Mesendoderm (in vitro differentiated cells): ENCODE results near the gene AAMP.
"Not testable (repeated sequence)": the region's sequence is repeated elsewhere in the genome, so short reads cannot be mapped to it uniquely, and the experiment has no call there.

ENCODE experiments used
- DNase-seq: peaks from one replicate; pipeline ENCODE4 v3.0.0; 2013
- H2AK5ac ChIP-seq: 2 replicates; pipeline ENCODE4 v1.6.1; 2013; ENCODE audit warnings: low read length, inconsistent platforms
- H2BK120ac ChIP-seq: 2 replicates; pipeline ENCODE4 v1.6.1; 2013; ENCODE audit warnings: low read depth, mild to moderate bottlenecking, low read length, moderate library complexity, mixed read lengths
- H2BK15ac ChIP-seq: replicated peaks from 2 replicates; pipeline ENCODE4 v1.6.1; 2013; ENCODE audit warnings: low read depth, mild to moderate bottlenecking, moderate library complexity
- H2BK5ac ChIP-seq: 2 replicates; pipeline ENCODE4 v1.6.1; 2013; ENCODE audit warnings: low read length, inconsistent platforms
- H3K18ac ChIP-seq: 2 replicates; pipeline ENCODE4 v1.6.1; 2013; ENCODE audit warnings: mild to moderate bottlenecking, low read length, mixed read lengths
- H3K23ac ChIP-seq: one replicate; pipeline ENCODE4 v1.6.1; 2013; ENCODE audit warnings: low read length
- H3K27ac ChIP-seq: 2 replicates; pipeline ENCODE4 v1.5.1; 2013; ENCODE audit warnings: low read depth, mild to moderate bottlenecking, inconsistent platforms, low read length, moderate library complexity
- H3K27me3 ChIP-seq: 2 replicates; pipeline ENCODE4 v1.6.1; 2013; ENCODE audit warnings: low read length, control low read depth, mild to moderate bottlenecking, inconsistent platforms; ENCODE audit not compliant: insufficient read depth, poor library complexity
- H3K36me3 ChIP-seq: 2 replicates; pipeline ENCODE4 v1.6.1; 2013; ENCODE audit warnings: low read length, inconsistent platforms; ENCODE audit not compliant: control insufficient read depth, insufficient read depth
- H3K4ac ChIP-seq: one replicate; pipeline ENCODE4 v1.6.1; 2013; ENCODE audit warnings: low read depth, mild to moderate bottlenecking, low read length, moderate library complexity
- H3K4me1 ChIP-seq: 2 replicates; pipeline ENCODE4 v1.6.1; 2013; ENCODE audit warnings: low read depth, low read length, inconsistent platforms; ENCODE audit not compliant: control insufficient read depth
- H3K4me2 ChIP-seq: 2 replicates; pipeline ENCODE4 v1.6.1; 2013; ENCODE audit warnings: low read length
- H3K4me3 ChIP-seq: 2 replicates; pipeline ENCODE4 v1.5.1; 2013; ENCODE audit warnings: mild to moderate bottlenecking, low read length
- H3K56ac ChIP-seq: one replicate; pipeline ENCODE4 v1.6.1; 2013; ENCODE audit warnings: low read length
- H3K79me1 ChIP-seq: 2 replicates; pipeline ENCODE4 v1.6.1; 2013; ENCODE audit warnings: low read length, inconsistent platforms
- H3K79me2 ChIP-seq: 2 replicates; pipeline ENCODE4 v1.6.1; 2013; ENCODE audit warnings: mild to moderate bottlenecking, low read length; ENCODE audit not compliant: control insufficient read depth, insufficient read depth
- H3K9ac ChIP-seq: 2 replicates; pipeline ENCODE4 v1.6.1; 2013; ENCODE audit warnings: low read length, inconsistent platforms
- H4K5ac ChIP-seq: one replicate; pipeline ENCODE4 v1.6.1; 2013; ENCODE audit warnings: low read length
- H4K8ac ChIP-seq: one replicate; pipeline ENCODE4 v1.6.1; 2013; ENCODE audit warnings: low read depth, mild to moderate bottlenecking, control low read depth, low read length, moderate library complexity
- WGBS: extraction: QIAGEN DNeasy Blood & Tissue Kit; methylation state at CpG from one replicate; pipeline ENCODE4 v1.1.7; 2013; ENCODE audit warnings: low lambda C conversion rate, missing lambda C conversion rate; ENCODE audit not compliant: insufficient coverage; ENCODE audit errors: extremely low coverage; 5-methylcytosine and 5-hydroxymethylcytosine counted together

Gene AAMP

GRCh38 chr2:218275371-218276072 lies 5.6 kb upstream of the AAMP start:
- Histone ChIP-seq H4K5ac (no peak overlapping the region), H3K23ac (no peak overlapping the region), H3K4me2 (no peak overlapping the region), H3K36me3 (peaks cover 12% of the 10 kb centered on the region), H4K8ac (no peak overlapping the region), H3K9ac (no peak overlapping the region), H2BK120ac (no peak overlapping the region), H3K4me3 (no peak overlapping the region), H3K18ac (no peak overlapping the region), H3K27ac (no peak overlapping the region), H2AK5ac (no peak overlapping the region), H3K4me1 (no peaks in the 10 kb centered on the region), H2BK15ac (no peak overlapping the region), H3K27me3 (no peaks in the 10 kb centered on the region), H3K4ac (no peak overlapping the region), H2BK5ac (no peak overlapping the region), H3K79me1 (no peaks in the 10 kb centered on the region), H3K56ac (no peak overlapping the region), H3K79me2 (no peaks in the 10 kb centered on the region)
- WGBS: no CpG with 5 or more reads among the region's 9 CpGs
- no peak for DNase-seq

DNA sequence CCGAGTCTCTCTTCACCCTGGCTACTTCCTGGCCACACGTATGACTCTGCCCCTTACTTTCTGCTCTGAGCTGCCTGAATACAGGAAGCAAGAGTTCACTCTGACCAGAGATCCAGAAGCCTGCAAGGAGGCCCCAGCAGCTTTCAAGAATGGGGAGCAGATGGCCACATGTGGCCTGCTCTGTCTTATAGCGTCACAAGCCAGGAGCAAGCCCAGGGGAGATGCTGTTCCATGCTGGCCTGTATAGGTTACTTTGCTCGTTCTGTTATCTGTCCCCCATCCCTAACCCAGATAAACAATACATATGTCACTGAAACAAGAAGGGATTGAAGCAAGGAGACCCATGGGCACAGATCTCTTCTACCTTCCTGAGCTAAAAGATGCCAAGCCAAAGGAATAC lies 4.6 kb upstream of the AAMP start:
- Histone ChIP-seq H3K4me1 (no peaks in the 10 kb centered on the region), H3K36me3 (peaks cover 12% of the 10 kb centered on the region), H2AK5ac (no peak overlapping the region), H3K79me2 (peaks cover 2% of the 10 kb centered on the region), H3K27ac (no peak overlapping the region), H3K9ac (no peak overlapping the region), H3K23ac (no peak overlapping the region), H2BK15ac (no peak overlapping the region), H3K79me1 (peaks cover 2% of the 10 kb centered on the region), H2BK120ac (no peak overlapping the region), H3K4me2 (no peak overlapping the region), H2BK5ac (no peak overlapping the region), H3K18ac (no peak overlapping the region), H3K4ac (no peak overlapping the region), H4K8ac (no peak overlapping the region), H3K4me3 (no peak overlapping the region), H3K56ac (no peak overlapping the region), H4K5ac (no peak overlapping the region), H3K27me3 (no peaks in the 10 kb centered on the region)
- DNase-seq: no peak
- no CpG with 5 or more reads among the region's 4 CpGs for WGBS

- H3K79me1 ChIP-seq: peaks cover 7% of the 10 kb centered on the region
- H2BK5ac ChIP-seq: no peak overlapping the region
- DNase-seq: no peak
- H3K27me3 ChIP-seq: no peaks in the 10 kb centered on the region
- H4K5ac ChIP-seq: no peak overlapping the region
- H3K56ac ChIP-seq: no peak overlapping the region
- H3K27ac ChIP-seq: no peak overlapping the region
- H3K4me2 ChIP-seq: no peak overlapping the region
- H4K8ac ChIP-seq: no peak overlapping the region
- no peak overlapping the region for H2BK120ac ChIP-seq
- H3K4me3 ChIP-seq: no peak overlapping the region
- no peak overlapping the region for H2BK15ac ChIP-seq
- H3K4me1 ChIP-seq: no peaks in the 10 kb centered on the region
- peaks cover 12% of the 10 kb centered on the region for H3K36me3 ChIP-seq
- H3K4ac ChIP-seq: no peak overlapping the region
- H3K79me2 ChIP-seq: peaks cover 9% of the 10 kb centered on the region
- H2AK5ac ChIP-seq: no peak overlapping the region
- no peak overlapping the region for H3K18ac ChIP-seq
- WGBS: no CpG with 5 or more reads among the region's 2 CpGs
- H3K23ac ChIP-seq: no peak overlapping the region
- no peak overlapping the region for H3K9ac ChIP-seq
Measured at GRCh38 chr2:218273908-218274249, 3.9 kb upstream of the AAMP start.

DNA sequence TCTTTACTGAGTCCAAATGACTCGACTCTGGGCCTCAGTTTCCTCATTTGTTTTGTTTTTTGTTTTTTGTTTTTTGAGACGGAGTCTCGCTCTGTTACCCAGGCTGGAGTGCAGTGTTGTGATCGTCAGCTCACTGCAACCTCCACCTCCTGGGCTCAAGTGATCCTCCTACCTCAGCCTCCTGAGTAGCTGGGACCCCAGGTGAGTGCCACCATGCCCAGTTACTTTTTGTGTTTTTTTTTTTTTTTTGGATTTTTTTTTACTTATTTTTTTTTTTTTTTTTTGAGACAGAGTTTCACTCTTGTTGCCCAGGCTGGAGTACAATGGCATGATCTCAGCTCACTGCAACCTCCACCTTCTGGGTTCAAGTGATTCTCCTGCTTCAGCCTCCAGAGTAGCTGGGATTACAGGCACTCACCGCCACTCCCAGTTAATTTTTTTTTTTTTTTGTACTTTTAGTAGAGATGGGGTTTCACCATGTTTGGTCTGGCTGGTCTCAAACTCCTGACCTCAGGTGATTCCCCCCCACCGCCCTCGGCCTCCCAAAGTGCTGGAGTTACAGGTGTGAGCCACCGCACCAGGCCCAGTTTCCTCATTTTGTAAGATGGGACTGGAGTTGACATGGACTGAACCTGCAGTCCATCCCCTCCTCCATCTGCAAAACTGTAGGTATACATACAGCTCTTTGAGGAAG lies 3.4 kb upstream of the AAMP start:
- not testable (repeated sequence) for H2BK120ac ChIP-seq, H4K8ac ChIP-seq, H3K23ac ChIP-seq, H3K4me3 ChIP-seq, H3K27me3 ChIP-seq, H2BK5ac ChIP-seq, DNase-seq, H3K79me1 ChIP-seq, H2AK5ac ChIP-seq, H3K4me1 ChIP-seq, H3K56ac ChIP-seq, H3K18ac ChIP-seq, H3K4ac ChIP-seq, H3K4me2 ChIP-seq, H2BK15ac ChIP-seq, H3K79me2 ChIP-seq, H3K9ac ChIP-seq, H4K5ac ChIP-seq, H3K27ac ChIP-seq
- no CpG with 5 or more reads among the region's 8 CpGs for WGBS
- H3K36me3 ChIP-seq: peaks cover 12% of the 10 kb centered on the region

DNA sequence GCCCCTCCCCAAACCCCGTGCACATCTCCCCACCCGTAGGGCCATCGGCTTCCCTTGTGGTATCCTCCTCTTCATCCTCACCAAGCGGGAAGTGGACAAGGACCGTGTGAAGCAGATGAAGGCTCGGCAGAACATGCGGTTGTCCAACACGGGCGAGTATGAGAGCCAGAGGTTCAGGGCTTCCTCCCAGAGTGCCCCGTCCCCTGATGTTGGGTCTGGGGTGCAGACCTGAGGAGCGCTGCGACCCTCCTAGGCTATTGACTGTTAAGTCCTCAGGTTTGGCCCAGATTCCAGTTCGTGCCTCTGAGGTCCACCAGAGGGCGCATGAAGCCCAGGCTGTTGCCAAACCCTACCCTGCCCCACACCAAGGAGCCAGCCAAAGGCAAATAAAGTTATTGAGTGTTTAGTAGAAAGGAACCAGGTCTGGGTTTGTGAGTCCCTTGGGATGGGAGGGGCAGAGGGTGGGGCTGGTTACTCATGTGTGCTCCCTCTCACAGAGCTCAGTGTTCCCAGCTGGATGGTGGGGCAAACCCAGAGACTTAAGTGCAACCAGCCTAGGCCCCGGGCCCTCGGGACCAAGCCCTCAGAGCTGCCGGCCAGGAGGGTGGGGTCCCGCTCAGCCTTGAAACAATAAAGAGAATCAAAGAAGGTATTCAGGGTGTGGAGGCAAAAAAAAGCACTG lies 2.7 kb upstream of the AAMP start:
- H2BK15ac ChIP-seq: no peak overlapping the region
- no peak overlapping the region for H2BK5ac ChIP-seq
- WGBS: no CpG with 5 or more reads among the region's 18 CpGs
- H3K27me3 ChIP-seq: no peaks in the 10 kb centered on the region
- no peak overlapping the region for H3K18ac ChIP-seq
- H2BK120ac ChIP-seq: no peak overlapping the region
- no peak overlapping the region for H3K9ac ChIP-seq
- no peak overlapping the region for H3K4me3 ChIP-seq
- peaks cover 9% of the 10 kb centered on the region for H3K79me2 ChIP-seq
- no peak overlapping the region for H3K27ac ChIP-seq
- no peak overlapping the region for H3K56ac ChIP-seq
- H3K36me3 ChIP-seq: peaks cover 8% of the 10 kb centered on the region
- H2AK5ac ChIP-seq: no peak overlapping the region
- no peak overlapping the region for H3K4me2 ChIP-seq
- no peak overlapping the region for H3K4ac ChIP-seq
- peak; percentile 89 for DNase-seq
- H3K23ac ChIP-seq: no peak overlapping the region
- no peaks in the 10 kb centered on the region for H3K4me1 ChIP-seq
- H4K8ac ChIP-seq: no peak overlapping the region
- H3K79me1 ChIP-seq: peaks cover 7% of the 10 kb centered on the region
- no peak overlapping the region for H4K5ac ChIP-seq
